ENCODE data around the gene LDB3.
"Not testable (repeated sequence)": the region's sequence is repeated elsewhere in the genome, so short reads cannot be mapped to it uniquely, and the experiment has no call there.

LDB3 gene

GRCh38 chr10:86668297-86669165, at the start of gene LDB3:
Gene LDB3 (plus strand): TSS chr10:86668511. CDS start chr10:86668692, 181 bp downstream.
- no peak for DNase-seq (ENCODE audit: low spot score)

- DNase-seq (ENCODE audit: low spot score): no peak
These were observed 40.0 kb upstream of the LDB3 start for GRCh38 chr10:86628311-86628710.

- DNase-seq (ENCODE audit: low spot score): no peak
These were observed 38.2 kb upstream of the LDB3 start for GRCh38 chr10:86630079-86630478.

GRCh38 chr10:86632009-86632800, 36.1 kb upstream of the LDB3 start:
- no peak for DNase-seq (ENCODE audit: low spot score)

- DNase-seq (ENCODE audit: low spot score): no peak
These were observed 35.4 kb upstream of the LDB3 start for GRCh38 chr10:86632951-86633350.

- no peak for DNase-seq (ENCODE audit: low spot score)
These were observed 32.9 kb upstream of the LDB3 start for GRCh38 chr10:86635402-86635801.

GRCh38 chr10:86636311-86636710, 32.0 kb upstream of the LDB3 start:
- DNase-seq (ENCODE audit: low spot score): no peak

GRCh38 chr10:86642021-86642420, 26.3 kb upstream of the LDB3 start:
- DNase-seq (ENCODE audit: low spot score): no peak

- DNase-seq (ENCODE audit: low spot score): no peak
These were observed 25.8 kb upstream of the LDB3 start for GRCh38 chr10:86642499-86642898.

- DNase-seq (ENCODE audit: low spot score): no peak
These were observed 24.0 kb upstream of the LDB3 start for GRCh38 chr10:86644152-86644793.

GRCh38 chr10:86644794-86645445, 23.4 kb upstream of the LDB3 start:
- no peak for DNase-seq (ENCODE audit: low spot score)

- not testable (repeated sequence) for DNase-seq (ENCODE audit: low spot score)
These were observed 22.6 kb upstream of the LDB3 start for GRCh38 chr10:86645621-86646165.

GRCh38 chr10:86646532-86646931, 21.8 kb upstream of the LDB3 start:
- no peak for DNase-seq (ENCODE audit: low spot score)

GRCh38 chr10:86646933-86647332, 21.4 kb upstream of the LDB3 start:
- DNase-seq (ENCODE audit: low spot score): no peak

- DNase-seq (ENCODE audit: low spot score): no peak
These were observed 20.3 kb upstream of the LDB3 start for GRCh38 chr10:86647773-86648703.

- DNase-seq (ENCODE audit: low spot score): no peak
These were observed 19.4 kb upstream of the LDB3 start for GRCh38 chr10:86648704-86649427.

GRCh38 chr10:86649471-86650150, 18.7 kb upstream of the LDB3 start:
- no peak for DNase-seq (ENCODE audit: low spot score)

GRCh38 chr10:86650151-86650550, 18.2 kb upstream of the LDB3 start:
- no peak for DNase-seq (ENCODE audit: low spot score)

GRCh38 chr10:86651021-86651471, 17.3 kb upstream of the LDB3 start:
- no peak for DNase-seq (ENCODE audit: low spot score)

Measured in putamen (tissue), 1 donor.